ENCODE results near the gene DGKG. TPM values are rescaled to one million over a fixed set of nuclear protein-coding genes. Genes with fewer than 3 reads are reported as not detected.

Gene DGKG
- total and polyA plus RNA-seq, 4 donors = 0.84 to 7.8 (median 1.7) TPM

DNA sequence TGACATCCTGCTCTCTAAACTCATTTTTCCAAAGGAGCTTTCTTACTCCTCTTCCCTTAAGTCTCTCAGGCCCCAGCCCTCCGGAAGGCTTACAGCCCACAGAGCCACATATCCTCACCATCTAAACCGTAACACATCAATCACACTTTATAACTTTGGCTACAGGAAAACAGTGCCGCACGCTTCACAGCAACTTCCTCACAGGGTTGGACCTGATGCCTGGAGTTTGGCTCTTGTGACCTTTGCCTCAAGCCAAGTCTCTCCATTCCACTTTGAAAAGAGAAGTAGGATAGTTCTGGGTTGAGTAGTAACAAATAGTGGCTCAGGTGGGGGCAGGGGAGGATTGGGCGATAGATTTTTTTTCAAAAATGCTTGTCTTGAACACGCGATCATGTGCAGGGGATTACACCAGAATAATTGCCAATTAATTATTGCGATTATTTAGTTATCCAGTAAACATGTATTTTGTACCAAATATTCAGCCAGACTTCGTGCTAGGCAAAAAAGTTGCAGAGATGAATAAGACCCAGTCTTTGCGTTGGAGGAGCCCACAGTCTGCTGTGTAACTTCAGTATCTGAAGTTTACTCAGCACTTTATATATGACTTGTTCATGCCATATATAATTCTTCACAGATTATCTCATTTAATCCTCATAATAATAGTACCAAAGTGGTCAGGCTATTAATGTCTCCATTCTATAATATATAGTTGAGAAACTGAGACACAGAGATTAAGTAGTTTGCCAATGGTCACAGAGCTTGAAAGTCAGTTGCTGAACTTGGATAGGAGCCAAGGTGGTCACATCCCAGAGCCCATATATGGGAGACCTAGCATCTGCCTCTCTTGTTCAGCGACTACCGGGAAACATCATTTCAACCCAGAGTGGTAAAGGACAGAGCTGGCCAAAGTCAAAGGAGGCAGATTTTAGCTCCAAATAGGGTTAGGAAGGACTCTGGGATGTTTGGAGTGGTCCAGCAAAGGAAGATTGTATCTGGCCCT lies 250.8 kb downstream of the DGKG start:
- WGBS = 72% methylated on average over 12 of the region's 12 CpGs
- H3K9ac ChIP-seq (ENCODE audit: low read depth in 1 of 2, low read length in 2 of 2) = no peak overlapping the region

GRCh38 chr3:186109897-186110803 lies 251.9 kb downstream of the DGKG start:
- TF ChIP-seq EGR1 (IDR thresholded peaks at IDR 0.05; ENCODE audit: low read depth in 2 of 2) = no peak
- Histone ChIP-seq H3K27me3 (ENCODE audit: control insufficient read depth in 4 of 4, insufficient read depth in 4 of 4, low read length in 3 of 4) (no peaks in the 10 kb centered on the region), H3K4me1 (ENCODE audit: control insufficient read depth in 4 of 4, insufficient read depth in 4 of 4, low read length in 3 of 4) (peaks cover 5 to 25% (median 19%) of the 10 kb centered on the region in 4 donors), H3K4me3 (ENCODE audit: low read depth in 1 of 3, low read length in 3 of 3) (peak overlapping the region; percentile 37 to 72 (median 59)), H3K9ac (ENCODE audit: low read depth in 1 of 2, low read length in 2 of 2) (peak overlapping the region; percentile 78 to 88), H3K36me3 (ENCODE audit: control insufficient read depth in 4 of 4, insufficient read depth in 3 of 4, low read depth in 1 of 4, low read length in 3 of 4) (no peaks in the 10 kb centered on the region), H3K27ac (ENCODE audit: low read depth in 1 of 2, low read length in 2 of 2) (peak overlapping the region; percentile 62 to 65), H3K9me3 (ENCODE audit: control insufficient read depth in 4 of 4, low read length in 3 of 4) (no peaks in the 10 kb centered on the region)
- no peak for DNase-seq (ENCODE audit: low spot score)
- 11% methylated on average over 35 of the region's 35 CpGs for WGBS

More for the DNA sequence above, 250.8 kb downstream of the DGKG start:
- no peak for TF ChIP-seq FOXA1 (IDR thresholded peaks at IDR 0.05)
- no peak for TF ChIP-seq HNF4G (IDR thresholded peaks at IDR 0.05)
- TF ChIP-seq YY1 (IDR thresholded peaks at IDR 0.05) = no peak
- TF ChIP-seq, protein P1, sequence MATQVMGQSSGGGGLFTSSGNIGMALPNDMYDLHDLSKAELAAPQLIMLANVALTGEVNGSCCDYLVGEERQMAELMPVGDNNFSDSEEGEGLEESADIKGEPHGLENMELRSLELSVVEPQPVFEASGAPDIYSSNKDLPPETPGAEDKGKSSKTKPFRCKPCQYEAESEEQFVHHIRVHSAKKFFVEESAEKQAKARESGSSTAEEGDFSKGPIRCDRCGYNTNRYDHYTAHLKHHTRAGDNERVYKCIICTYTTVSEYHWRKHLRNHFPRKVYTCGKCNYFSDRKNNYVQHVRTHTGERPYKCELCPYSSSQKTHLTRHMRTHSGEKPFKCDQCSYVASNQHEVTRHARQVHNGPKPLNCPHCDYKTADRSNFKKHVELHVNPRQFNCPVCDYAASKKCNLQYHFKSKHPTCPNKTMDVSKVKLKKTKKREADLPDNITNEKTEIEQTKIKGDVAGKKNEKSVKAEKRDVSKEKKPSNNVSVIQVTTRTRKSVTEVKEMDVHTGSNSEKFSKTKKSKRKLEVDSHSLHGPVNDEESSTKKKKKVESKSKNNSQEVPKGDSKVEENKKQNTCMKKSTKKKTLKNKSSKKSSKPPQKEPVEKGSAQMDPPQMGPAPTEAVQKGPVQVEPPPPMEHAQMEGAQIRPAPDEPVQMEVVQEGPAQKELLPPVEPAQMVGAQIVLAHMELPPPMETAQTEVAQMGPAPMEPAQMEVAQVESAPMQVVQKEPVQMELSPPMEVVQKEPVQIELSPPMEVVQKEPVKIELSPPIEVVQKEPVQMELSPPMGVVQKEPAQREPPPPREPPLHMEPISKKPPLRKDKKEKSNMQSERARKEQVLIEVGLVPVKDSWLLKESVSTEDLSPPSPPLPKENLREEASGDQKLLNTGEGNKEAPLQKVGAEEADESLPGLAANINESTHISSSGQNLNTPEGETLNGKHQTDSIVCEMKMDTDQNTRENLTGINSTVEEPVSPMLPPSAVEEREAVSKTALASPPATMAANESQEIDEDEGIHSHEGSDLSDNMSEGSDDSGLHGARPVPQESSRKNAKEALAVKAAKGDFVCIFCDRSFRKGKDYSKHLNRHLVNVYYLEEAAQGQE (IDR thresholded peaks at IDR 0.05) = no peak
- no peak for TF ChIP-seq GABPA (IDR thresholded peaks at IDR 0.05 in 1 of 2, conservative IDR thresholded peaks at IDR 0.05 in 1 of 2)
- TF ChIP-seq TAF1 (conservative IDR thresholded peaks at IDR 0.05) = no peak
- no peak for TF ChIP-seq JUND (IDR thresholded peaks at IDR 0.05)
- TF ChIP-seq RAD21 (IDR thresholded peaks at IDR 0.05) = no peak
- H3K36me3 ChIP-seq (ENCODE audit: control insufficient read depth in 4 of 4, insufficient read depth in 3 of 4, low read depth in 1 of 4, low read length in 3 of 4) = no peaks in the 10 kb centered on the region
- no peak overlapping the region for H3K27ac ChIP-seq (ENCODE audit: low read depth in 1 of 2, low read length in 2 of 2)
- H3K9me3 ChIP-seq (ENCODE audit: control insufficient read depth in 4 of 4, low read length in 3 of 4) = no peaks in the 10 kb centered on the region
- H3K27me3 ChIP-seq (ENCODE audit: control insufficient read depth in 4 of 4, insufficient read depth in 4 of 4, low read length in 3 of 4) = no peaks in the 10 kb centered on the region
- H3K4me1 ChIP-seq (ENCODE audit: control insufficient read depth in 4 of 4, insufficient read depth in 4 of 4, low read length in 3 of 4) = peaks cover 5 to 25% (median 19%) of the 10 kb centered on the region in 4 donors
- no peak for DNase-seq (ENCODE audit: low spot score)
- no peak overlapping the region for H3K4me3 ChIP-seq (ENCODE audit: low read depth in 1 of 3, low read length in 3 of 3)

Measured in liver (tissue), 9 donors.